SU-DHL-6 (cell line): ENCODE results near the gene MEIG1.
"Not testable (repeated sequence)": the region's sequence is repeated elsewhere in the genome, so short reads cannot be mapped to it uniquely, and the experiment has no call there.

ENCODE experiments used
- CTCF ChIP-seq: fragments of 200-600 bp; sonication (generic); IDR thresholded peaks from one replicate; pipeline ENCODE4 v1.5.1; 2017; ENCODE audit warnings: antibody characterized with exemption, mild to moderate bottlenecking, low read length, moderate library complexity; ENCODE audit not compliant: insufficient read depth, poor library complexity, severe bottlenecking
- EZH2phosphoT487 ChIP-seq: fragments of 200-600 bp; sonication (generic), shearing (Covaris generic); conservative IDR thresholded peaks from 2 replicates; pipeline ENCODE4 v1.6.1; 2018; ENCODE audit warnings: mild to moderate bottlenecking, antibody characterized with exemption, low read length, moderate library complexity, mixed read lengths

DNA sequence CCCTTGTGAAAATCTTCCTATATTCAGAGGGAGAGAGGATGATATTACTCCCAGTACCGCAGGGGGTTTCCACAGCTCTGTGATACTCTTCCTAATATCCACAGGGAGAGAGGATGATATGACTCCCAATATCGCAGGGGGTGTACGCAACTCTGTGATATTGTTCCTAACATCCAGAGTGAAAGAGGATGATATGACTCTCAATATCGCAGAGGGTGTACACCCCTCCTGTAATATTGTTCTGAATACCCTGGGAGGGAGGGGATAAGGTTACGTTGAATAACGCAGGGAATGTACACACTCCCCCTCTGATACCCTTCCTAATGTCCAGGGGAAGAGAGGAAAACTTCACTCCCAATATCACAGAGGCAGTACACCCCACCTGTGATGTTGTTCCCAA, 30.4 kb downstream of the MEIG1 start:
- not testable (repeated sequence) for TF ChIP-seq CTCF, EZH2phosphoT487
